ENCODE data around the gene ESRRG.

Gene ESRRG

DNA sequence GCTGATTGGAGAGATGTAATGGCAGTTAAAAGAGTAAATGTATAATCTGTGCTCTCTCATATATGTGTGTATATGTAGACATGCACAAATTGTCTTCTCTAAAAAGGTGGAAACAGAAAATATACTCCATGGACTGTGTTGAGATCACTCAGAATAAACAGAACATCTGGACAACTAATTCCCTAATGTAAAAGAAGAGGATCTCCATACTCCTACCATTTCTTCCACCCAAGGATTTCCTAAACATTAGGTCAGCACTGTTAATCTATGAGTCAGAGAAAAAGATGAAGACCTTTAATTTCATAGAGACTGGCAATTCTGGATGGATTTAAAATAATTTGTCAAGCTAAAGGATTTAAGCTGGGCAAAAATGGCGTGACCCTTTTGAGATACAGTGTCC lies 80.1 kb downstream of the ESRRG start:
- Histone ChIP-seq H3K27ac (ENCODE audit: low read length) (no peak overlapping the region), H3K27me3 (replicated peaks; ENCODE audit: insufficient read depth, low read length) (no peaks in the 10 kb centered on the region), H3K4me1 (ENCODE audit: low read length) (no peaks in the 10 kb centered on the region), H4K20me1 (ENCODE audit: insufficient read depth, low read length) (no peaks in the 10 kb centered on the region), H2AFZ (ENCODE audit: low read length) (no peak overlapping the region), H3K79me2 (ENCODE audit: low read length) (no peaks in the 10 kb centered on the region), H3F3A (ENCODE audit: insufficient read depth, low read length) (no peaks in the 10 kb centered on the region), H3K4me3 (ENCODE audit: low read length) (no peak overlapping the region), H3K36me3 (replicated peaks; ENCODE audit: insufficient read depth, low read length) (no peaks in the 10 kb centered on the region), H3K9me3 (replicated peaks; ENCODE audit: insufficient read depth, low read length) (no peaks in the 10 kb centered on the region), H3K9ac (ENCODE audit: low read length) (no peak overlapping the region), H3K4me2 (ENCODE audit: low read depth, low read length) (no peak overlapping the region), H3K9me2 (replicated peaks; ENCODE audit: insufficient read depth, low read length) (no peaks in the 10 kb centered on the region)
- no peak for DNase-seq
- TF ChIP-seq EZH2phosphoT487 (IDR thresholded peaks at IDR 0.05; ENCODE audit: low read length), result no peak
- no peak for TF ChIP-seq EZH2 (optimal IDR thresholded peaks at IDR 0.05; ENCODE audit: low read depth, low read length)
- TF ChIP-seq, protein P1, sequence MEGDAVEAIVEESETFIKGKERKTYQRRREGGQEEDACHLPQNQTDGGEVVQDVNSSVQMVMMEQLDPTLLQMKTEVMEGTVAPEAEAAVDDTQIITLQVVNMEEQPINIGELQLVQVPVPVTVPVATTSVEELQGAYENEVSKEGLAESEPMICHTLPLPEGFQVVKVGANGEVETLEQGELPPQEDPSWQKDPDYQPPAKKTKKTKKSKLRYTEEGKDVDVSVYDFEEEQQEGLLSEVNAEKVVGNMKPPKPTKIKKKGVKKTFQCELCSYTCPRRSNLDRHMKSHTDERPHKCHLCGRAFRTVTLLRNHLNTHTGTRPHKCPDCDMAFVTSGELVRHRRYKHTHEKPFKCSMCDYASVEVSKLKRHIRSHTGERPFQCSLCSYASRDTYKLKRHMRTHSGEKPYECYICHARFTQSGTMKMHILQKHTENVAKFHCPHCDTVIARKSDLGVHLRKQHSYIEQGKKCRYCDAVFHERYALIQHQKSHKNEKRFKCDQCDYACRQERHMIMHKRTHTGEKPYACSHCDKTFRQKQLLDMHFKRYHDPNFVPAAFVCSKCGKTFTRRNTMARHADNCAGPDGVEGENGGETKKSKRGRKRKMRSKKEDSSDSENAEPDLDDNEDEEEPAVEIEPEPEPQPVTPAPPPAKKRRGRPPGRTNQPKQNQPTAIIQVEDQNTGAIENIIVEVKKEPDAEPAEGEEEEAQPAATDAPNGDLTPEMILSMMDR (IDR thresholded peaks at IDR 0.05; ENCODE audit: low read length), result no peak

DNA sequence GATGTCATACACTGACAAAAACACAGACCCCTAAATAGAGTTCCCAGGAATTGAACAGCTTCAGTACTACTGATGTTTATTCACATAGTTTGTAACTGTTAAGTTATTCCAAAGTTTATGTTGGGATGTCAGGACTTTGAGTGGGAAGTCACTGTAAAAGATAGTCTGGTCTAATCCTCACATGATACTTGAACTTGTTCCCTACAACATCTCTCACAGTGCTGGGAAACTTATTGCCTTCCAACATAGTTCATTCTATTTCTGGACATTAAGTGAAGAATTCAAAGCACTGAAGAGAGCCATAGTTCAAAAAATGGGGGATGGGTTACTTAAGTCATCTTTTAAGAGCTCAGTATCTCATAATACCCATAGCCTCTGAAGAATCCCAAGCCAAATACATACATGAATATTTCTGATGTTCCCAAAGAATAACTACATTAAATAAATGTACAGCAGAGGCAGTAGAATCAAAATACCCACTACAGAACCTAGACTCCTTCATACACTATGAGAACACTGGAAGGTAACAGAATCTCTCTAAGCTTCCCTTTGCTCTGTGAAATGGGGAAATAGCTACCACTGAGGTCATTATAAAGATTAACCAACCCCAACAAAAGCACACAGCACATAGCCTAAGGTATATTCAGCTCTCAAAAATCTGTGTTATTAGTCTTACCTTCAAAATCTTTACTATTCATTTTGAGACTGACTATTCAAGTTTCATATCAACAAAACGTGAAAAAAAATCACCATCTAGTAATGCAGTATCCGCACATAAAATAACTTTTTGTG lies 81.4 kb downstream of the ESRRG start:
- Histone ChIP-seq H3K9me2 (replicated peaks; ENCODE audit: insufficient read depth, low read length) (no peaks in the 10 kb centered on the region), H3K27ac (ENCODE audit: low read length) (no peak overlapping the region), H3K4me3 (ENCODE audit: low read length) (no peak overlapping the region), H3K9me3 (replicated peaks; ENCODE audit: insufficient read depth, low read length) (no peaks in the 10 kb centered on the region), H3K79me2 (ENCODE audit: low read length) (no peaks in the 10 kb centered on the region), H3K27me3 (replicated peaks; ENCODE audit: insufficient read depth, low read length) (no peaks in the 10 kb centered on the region), H4K20me1 (ENCODE audit: insufficient read depth, low read length) (no peaks in the 10 kb centered on the region), H2AFZ (ENCODE audit: low read length) (no peak overlapping the region), H3K36me3 (replicated peaks; ENCODE audit: insufficient read depth, low read length) (no peaks in the 10 kb centered on the region), H3K9ac (ENCODE audit: low read length) (no peak overlapping the region), H3F3A (ENCODE audit: insufficient read depth, low read length) (no peaks in the 10 kb centered on the region), H3K4me1 (ENCODE audit: low read length) (no peaks in the 10 kb centered on the region), H3K4me2 (ENCODE audit: low read depth, low read length) (no peak overlapping the region)
- no peak for DNase-seq
- TF ChIP-seq EZH2 (optimal IDR thresholded peaks at IDR 0.05; ENCODE audit: low read depth, low read length) (no peak), EZH2phosphoT487 (IDR thresholded peaks at IDR 0.05; ENCODE audit: low read length) (no peak)
- TF ChIP-seq, protein P1 (IDR thresholded peaks at IDR 0.05; ENCODE audit: low read length), result no peak

GRCh38 chr1:216640100-216640499 lies 83.1 kb downstream of the ESRRG start:
- Histone ChIP-seq H3K9me2 (replicated peaks; ENCODE audit: insufficient read depth, low read length) (no peaks in the 10 kb centered on the region), H3K4me2 (ENCODE audit: low read depth, low read length) (no peak overlapping the region), H3K79me2 (ENCODE audit: low read length) (no peaks in the 10 kb centered on the region), H4K20me1 (ENCODE audit: insufficient read depth, low read length) (no peaks in the 10 kb centered on the region), H3K36me3 (replicated peaks; ENCODE audit: insufficient read depth, low read length) (no peaks in the 10 kb centered on the region), H3K9me3 (replicated peaks; ENCODE audit: insufficient read depth, low read length) (no peaks in the 10 kb centered on the region), H3K27me3 (replicated peaks; ENCODE audit: insufficient read depth, low read length) (no peaks in the 10 kb centered on the region), H2AFZ (ENCODE audit: low read length) (no peak overlapping the region), H3K4me1 (ENCODE audit: low read length) (no peaks in the 10 kb centered on the region), H3K9ac (ENCODE audit: low read length) (no peak overlapping the region), H3K27ac (ENCODE audit: low read length) (no peak overlapping the region), H3F3A (ENCODE audit: insufficient read depth, low read length) (no peaks in the 10 kb centered on the region), H3K4me3 (ENCODE audit: low read length) (no peak overlapping the region)
- DNase-seq, result no peak
- TF ChIP-seq, protein P1 (IDR thresholded peaks at IDR 0.05; ENCODE audit: low read length), result no peak
- no peak for TF ChIP-seq EZH2 (optimal IDR thresholded peaks at IDR 0.05; ENCODE audit: low read depth, low read length)
- no peak for TF ChIP-seq EZH2phosphoT487 (IDR thresholded peaks at IDR 0.05; ENCODE audit: low read length)

Data from MM.1S (cell line).